ENCODE measurements around the gene MTFMT.

The MTFMT gene

DNA sequence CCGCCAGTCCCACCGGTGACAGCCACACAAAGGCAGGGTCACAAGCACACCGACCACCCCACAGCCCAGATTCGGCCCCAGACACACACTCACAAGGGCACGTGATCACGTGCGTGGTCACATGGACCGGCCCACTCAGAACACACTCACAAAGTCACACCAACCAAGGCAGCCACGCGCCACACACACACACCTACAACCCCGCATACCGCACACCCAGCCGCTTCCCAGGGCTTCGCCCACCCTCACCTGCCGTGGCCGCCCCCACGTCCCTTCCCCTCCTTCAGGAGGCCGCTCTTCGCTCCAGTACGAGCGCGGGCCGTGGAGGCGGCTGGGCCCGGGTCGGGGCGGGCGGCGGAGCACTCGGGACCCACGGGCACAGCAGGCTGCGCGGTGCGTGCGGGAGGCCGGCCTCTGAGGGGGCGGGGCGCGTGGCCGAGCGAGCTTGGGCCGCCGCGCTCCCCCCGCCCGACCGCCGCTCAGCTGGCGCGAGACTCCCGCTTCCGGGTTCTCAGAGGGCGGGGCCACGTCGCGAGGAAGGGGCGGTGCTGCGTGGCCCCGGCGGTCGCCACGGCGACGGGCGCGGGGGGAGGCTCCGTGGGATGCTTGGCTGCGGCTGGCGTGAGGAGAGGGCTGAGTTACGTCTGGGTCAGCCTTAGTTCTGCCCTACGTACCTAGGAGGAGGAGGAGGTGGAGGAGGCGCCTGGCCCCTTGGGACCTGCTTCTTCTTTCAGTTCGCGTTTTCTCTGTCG lies 39.8 kb downstream of the MTFMT start, which contains the start of gene SPG21:
Gene SPG21 (minus strand): TSS at position 499 of the 752 bp plus-strand sequence. CDS start 6,345 bp downstream, outside the sequence.
- Histone ChIP-seq H3K36me3 (ENCODE audit: control insufficient read depth, insufficient read depth, low read length) (peaks cover 1% of the 10 kb centered on the region; the same call in 1 of the 2 replicates), H3K4me3 (replicated peaks; ENCODE audit: low read depth, low read length) (peak within 1 kb of the TSS; percentile 100), H3K27me3 (replicated peaks; ENCODE audit: control insufficient read depth, insufficient read depth, low read length) (no peaks in the 10 kb centered on the region)
- peak; percentile 97 for DNase-seq (ENCODE audit: extremely low read depth, insufficient read length)
- TF ChIP-seq CTCF (IDR thresholded peaks at IDR 0.05; ENCODE audit: insufficient read depth, low read length, poor library complexity, severe bottlenecking) = no peak

- TF ChIP-seq CTCF (IDR thresholded peaks at IDR 0.05; ENCODE audit: insufficient read depth, low read length, poor library complexity, severe bottlenecking) = no peak
- no peak overlapping the region for H3K4me3 ChIP-seq (replicated peaks; ENCODE audit: low read depth, low read length)
- DNase-seq (ENCODE audit: extremely low read depth, insufficient read length) = no peak
- H3K27me3 ChIP-seq (replicated peaks; ENCODE audit: control insufficient read depth, insufficient read depth, low read length) = no peaks in the 10 kb centered on the region
- peaks cover 3% of the 10 kb centered on the region for H3K36me3 ChIP-seq (ENCODE audit: control insufficient read depth, insufficient read depth, low read length)
Observed at GRCh38 chr15:64987136-64987535, 42.3 kb downstream of the MTFMT start.

DNA sequence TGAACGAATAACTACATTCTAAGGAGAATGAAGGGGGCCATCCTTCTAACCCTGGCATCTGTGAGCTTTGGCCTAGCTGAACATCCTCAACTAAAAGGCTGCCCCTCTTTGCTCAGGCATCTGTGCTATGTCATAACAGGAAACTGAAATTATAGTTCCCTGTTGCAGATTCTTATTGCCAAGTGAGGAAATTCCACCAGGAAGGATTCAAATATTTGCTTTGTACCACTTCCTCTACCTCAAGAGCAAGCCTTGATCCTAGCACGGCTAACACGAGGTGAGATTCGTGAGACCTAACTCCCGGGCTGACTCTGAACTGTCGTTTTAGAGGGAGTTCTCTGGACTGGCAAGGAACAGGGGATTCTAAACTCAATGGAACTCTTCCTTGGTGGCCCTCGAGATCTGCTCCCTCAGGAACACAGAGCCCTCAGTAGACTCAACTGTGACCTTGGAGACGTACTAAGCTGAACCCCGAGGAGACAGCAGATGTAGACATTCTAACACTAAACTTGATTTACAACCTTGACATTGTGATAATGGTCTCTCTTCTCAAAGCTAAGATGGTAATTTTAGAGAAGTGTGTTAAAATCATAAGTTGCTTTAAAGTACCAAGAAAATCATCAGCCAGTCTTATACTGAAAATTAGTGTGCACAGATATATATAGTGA lies 43.9 kb downstream of the MTFMT start:
- no peak for TF ChIP-seq CTCF (IDR thresholded peaks at IDR 0.05; ENCODE audit: insufficient read depth, low read length, poor library complexity, severe bottlenecking)
- peak overlapping the region; percentile 11; the same call in 1 of the 2 replicates for H3K4me3 ChIP-seq (replicated peaks; ENCODE audit: low read depth, low read length)
- H3K36me3 ChIP-seq (ENCODE audit: control insufficient read depth, insufficient read depth, low read length) = peaks cover 5% of the 10 kb centered on the region
- no peak for DNase-seq (ENCODE audit: extremely low read depth, insufficient read length)
- no peaks in the 10 kb centered on the region for H3K27me3 ChIP-seq (replicated peaks; ENCODE audit: control insufficient read depth, insufficient read depth, low read length)

- H3K27me3 ChIP-seq (replicated peaks; ENCODE audit: control insufficient read depth, insufficient read depth, low read length) = no peaks in the 10 kb centered on the region
- TF ChIP-seq CTCF (IDR thresholded peaks at IDR 0.05; ENCODE audit: insufficient read depth, low read length, poor library complexity, severe bottlenecking) = no peak
- no peak for DNase-seq (ENCODE audit: extremely low read depth, insufficient read length)
- peaks cover 8% of the 10 kb centered on the region for H3K36me3 ChIP-seq (ENCODE audit: control insufficient read depth, insufficient read depth, low read length)
- H3K4me3 ChIP-seq (replicated peaks; ENCODE audit: low read depth, low read length) = no peak overlapping the region
Observed at GRCh38 chr15:64982472-64982871, 47.0 kb downstream of the MTFMT start.

DNA sequence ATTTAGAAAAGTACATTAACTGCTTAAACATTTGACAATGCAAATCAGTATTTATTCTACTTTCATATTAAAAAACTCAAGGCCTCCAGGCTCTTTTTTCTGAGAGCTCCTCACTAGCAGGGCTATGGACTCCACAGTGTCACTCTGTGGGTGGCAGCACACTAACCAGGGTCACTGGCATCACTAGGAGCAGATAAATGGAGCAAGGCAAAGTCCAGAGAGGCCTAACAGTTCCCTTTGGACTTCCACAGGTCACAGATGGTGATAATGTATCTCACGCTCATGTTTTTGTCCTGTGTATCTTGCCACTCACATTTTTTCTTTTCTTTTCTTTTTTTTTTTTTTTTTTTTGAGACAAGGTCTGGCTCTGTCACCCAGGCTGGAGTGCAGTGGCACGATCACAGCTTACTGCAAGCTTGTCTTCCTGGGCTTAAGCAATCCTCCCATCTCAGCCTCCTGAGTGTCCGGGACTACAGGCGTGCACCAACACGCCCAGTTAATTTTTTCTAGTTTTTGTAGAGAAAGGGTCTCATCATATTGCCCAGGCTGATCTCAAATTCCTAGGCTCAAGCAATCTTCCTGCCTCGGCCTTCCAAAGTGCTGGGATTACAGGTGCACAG lies 47.5 kb downstream of the MTFMT start:
- peaks cover 7% of the 10 kb centered on the region for H3K36me3 ChIP-seq (ENCODE audit: control insufficient read depth, insufficient read depth, low read length)
- TF ChIP-seq CTCF (IDR thresholded peaks at IDR 0.05; ENCODE audit: insufficient read depth, low read length, poor library complexity, severe bottlenecking) = no peak
- DNase-seq (ENCODE audit: extremely low read depth, insufficient read length) = no peak
- H3K4me3 ChIP-seq (replicated peaks; ENCODE audit: low read depth, low read length) = no peak overlapping the region
- no peaks in the 10 kb centered on the region for H3K27me3 ChIP-seq (replicated peaks; ENCODE audit: control insufficient read depth, insufficient read depth, low read length)
